Omental fat pad (tissue), 4 donors: ENCODE measurements around the gene GRPEL2. TPM values are rescaled to one million over a fixed set of nuclear protein-coding genes. Genes with fewer than 3 reads are reported as not detected.

ENCODE experiments used
- ATAC-seq: fragments of 150-250 bp; one replicate; pipeline ENCODE4 v1.9.1; 2016; ENCODE audit warnings: mild to moderate bottlenecking, moderate library complexity; ENCODE audit not compliant: low FRiP score
- DNase-seq: peaks from one replicate; pipeline ENCODE4 v3.0.0-alpha.2; 2019; ENCODE audit warnings: low spot score
- CTCF ChIP-seq, 3 donors: fragments of 450-650 bp; IDR thresholded peaks; one replicate each; pipeline ENCODE4 v1.5.1; 2016 to 2017; ENCODE audit warnings: antibody characterized with exemption in 3 of 3, mild to moderate bottlenecking in 3 of 3, moderate library complexity in 2 of 3
- total RNA-seq, 4 donors: library from RNA; depleted of rRNA; stranded (reverse); fragments of >200 nt; gene quantifications; one replicate each; pipeline ENCODE4 v1.1.0, GENCODE V29; 2016

The GRPEL2 gene
- total RNA-seq, 4 donors from 2014 or later, result 10.9 to 18.4 (median 15.9) TPM

- DNase-seq (no peak), ATAC-seq (no peak)
Measured at GRCh38 chr5:149367972-149368645, 22.8 kb downstream of the GRPEL2 start.

GRCh38 chr5:149370878-149371277 is 25.6 kb downstream of the GRPEL2 start:
- ATAC-seq, result no peak
- no peak for TF ChIP-seq CTCF (IDR thresholded peaks at IDR 0.05)
- no peak for DNase-seq

More at GRCh38 chr5:149367972-149368645, 22.8 kb downstream of the GRPEL2 start:
- TF ChIP-seq CTCF (IDR thresholded peaks at IDR 0.05), result no peak

- no peak for DNase-seq
- peak; percentile 69 for ATAC-seq
- peak in 1 of 3 donors; percentile 15 for TF ChIP-seq CTCF (IDR thresholded peaks at IDR 0.05)
Measured at GRCh38 chr5:149371296-149371962, 26.1 kb downstream of the GRPEL2 start.

- no peak for TF ChIP-seq CTCF (IDR thresholded peaks at IDR 0.05)
- DNase-seq, result no peak
- ATAC-seq, result no peak
Measured at GRCh38 chr5:149372076-149372795, 26.9 kb downstream of the GRPEL2 start.

GRCh38 chr5:149372932-149373331 is 27.6 kb downstream of the GRPEL2 start:
- DNase-seq (no peak), ATAC-seq (no peak)
- no peak for TF ChIP-seq CTCF (IDR thresholded peaks at IDR 0.05)

GRCh38 chr5:149374303-149374702 is 29.0 kb downstream of the GRPEL2 start:
- no peak for ATAC-seq
- TF ChIP-seq CTCF (IDR thresholded peaks at IDR 0.05), result no peak
- no peak for DNase-seq
